ENCODE measurements around the gene TTYH2.

DNA sequence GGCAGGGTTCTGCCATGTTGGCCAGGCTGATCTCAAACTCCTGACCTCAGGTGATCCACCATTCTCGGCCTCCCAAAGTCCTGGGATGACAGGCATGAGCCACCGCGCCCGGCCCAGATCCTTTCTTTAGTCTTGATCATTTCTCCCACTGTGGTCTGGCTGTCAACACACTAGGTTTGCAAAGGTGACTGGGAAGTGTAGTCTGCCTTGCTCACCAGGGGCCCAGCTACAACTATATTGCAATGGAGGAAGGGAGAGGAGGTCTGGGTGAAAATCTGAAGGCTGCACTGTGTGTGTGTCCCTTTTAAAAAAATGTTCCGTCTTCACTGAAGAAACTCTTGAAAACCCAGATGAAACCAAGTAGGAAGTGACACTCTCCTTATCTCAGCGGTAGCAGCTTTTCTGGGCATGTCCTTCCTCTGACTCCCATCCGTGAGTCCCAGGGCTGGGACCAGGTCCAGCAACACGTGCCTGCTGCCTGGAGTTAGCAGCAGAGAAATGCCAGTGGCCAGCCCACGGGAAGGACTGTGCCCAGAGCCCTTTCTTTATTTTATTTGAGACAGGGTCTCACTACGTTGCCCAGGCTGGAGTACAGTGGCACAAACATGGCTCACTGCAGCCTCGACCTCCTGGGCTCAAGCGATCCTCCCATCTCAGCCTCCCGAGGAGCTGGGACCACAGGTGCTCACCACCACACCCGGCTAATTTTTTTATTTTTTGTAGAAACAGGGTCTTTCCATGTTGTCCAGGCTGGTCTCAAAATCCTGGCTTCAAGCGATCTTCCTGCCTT lies 94.8 kb downstream of the TTYH2 start:
- TF ChIP-seq, protein P1, sequence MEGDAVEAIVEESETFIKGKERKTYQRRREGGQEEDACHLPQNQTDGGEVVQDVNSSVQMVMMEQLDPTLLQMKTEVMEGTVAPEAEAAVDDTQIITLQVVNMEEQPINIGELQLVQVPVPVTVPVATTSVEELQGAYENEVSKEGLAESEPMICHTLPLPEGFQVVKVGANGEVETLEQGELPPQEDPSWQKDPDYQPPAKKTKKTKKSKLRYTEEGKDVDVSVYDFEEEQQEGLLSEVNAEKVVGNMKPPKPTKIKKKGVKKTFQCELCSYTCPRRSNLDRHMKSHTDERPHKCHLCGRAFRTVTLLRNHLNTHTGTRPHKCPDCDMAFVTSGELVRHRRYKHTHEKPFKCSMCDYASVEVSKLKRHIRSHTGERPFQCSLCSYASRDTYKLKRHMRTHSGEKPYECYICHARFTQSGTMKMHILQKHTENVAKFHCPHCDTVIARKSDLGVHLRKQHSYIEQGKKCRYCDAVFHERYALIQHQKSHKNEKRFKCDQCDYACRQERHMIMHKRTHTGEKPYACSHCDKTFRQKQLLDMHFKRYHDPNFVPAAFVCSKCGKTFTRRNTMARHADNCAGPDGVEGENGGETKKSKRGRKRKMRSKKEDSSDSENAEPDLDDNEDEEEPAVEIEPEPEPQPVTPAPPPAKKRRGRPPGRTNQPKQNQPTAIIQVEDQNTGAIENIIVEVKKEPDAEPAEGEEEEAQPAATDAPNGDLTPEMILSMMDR (conservative IDR thresholded peaks at IDR 0.05) = no peak
- no peak for TF ChIP-seq EZH2 (IDR thresholded peaks at IDR 0.05; ENCODE audit: low read depth)
